H1 (cell line): ENCODE measurements around the gene NUTM2B.
"Not testable (repeated sequence)": the region's sequence is repeated elsewhere in the genome, so short reads cannot be mapped to it uniquely, and the experiment has no call there.

ENCODE experiments used
- ATF3 ChIP-seq: IDR thresholded peaks from 2 replicates; pipeline ENCODE4 v1.6.1; 2011; ENCODE audit warnings: low read depth, mild to moderate bottlenecking, low read length; ENCODE audit not compliant: insufficient read depth
- BRCA1 ChIP-seq: IDR thresholded peaks from 2 replicates; pipeline ENCODE4 v1.6.1; 2012; ENCODE audit warnings: low read depth, low read length, improper control_type of control experiment
- CTCF ChIP-seq, 3 experiments: IDR thresholded peaks; 1 replicate in 2 of 3; 2 replicates in 1 of 3; pipeline versions ENCODE4 v1.5.1 to v1.6.1; 2011; ENCODE audit warnings: low read length in 3 of 3, mild to moderate bottlenecking in 3 of 3, inconsistent platforms in 2 of 3, low read depth in 1 of 3, moderate library complexity in 1 of 3; ENCODE audit not compliant: insufficient read depth in 1 of 3; ENCODE audit errors: control extremely low read depth in 1 of 3
- EP300 ChIP-seq, 2 experiments: IDR thresholded peaks; 1 replicate in 1 of 2; 2 replicates in 1 of 2; pipeline ENCODE4 v1.6.1; 2011 to 2012; ENCODE audit warnings: low read depth in 2 of 2, low read length in 2 of 2, mild to moderate bottlenecking in 2 of 2, borderline replicate concordance in 1 of 2, inconsistent platforms in 1 of 2, moderate library complexity in 1 of 2
- JUND ChIP-seq: IDR thresholded peaks from 2 replicates; pipeline ENCODE4 v1.6.1; 2011; ENCODE audit warnings: mild to moderate bottlenecking, improper control_type of control experiment, low read length
- RFX5 ChIP-seq: IDR thresholded peaks from 2 replicates; pipeline ENCODE4 v1.6.1; 2011; ENCODE audit warnings: low read depth, low read length, improper control_type of control experiment, borderline replicate concordance
- RXRA ChIP-seq: IDR thresholded peaks from 2 replicates; pipeline ENCODE4 v1.6.1; 2011; ENCODE audit warnings: low read depth, mild to moderate bottlenecking, low read length, moderate library complexity; ENCODE audit not compliant: insufficient read depth
- SP1 ChIP-seq: IDR thresholded peaks from 2 replicates; pipeline ENCODE4 v1.6.1; 2011; ENCODE audit warnings: low read depth, low read length
- TBP ChIP-seq: IDR thresholded peaks from 2 replicates; pipeline ENCODE4 v1.6.1; 2011; ENCODE audit warnings: low read depth, low read length, improper control_type of control experiment

GRCh38 chr10:79748510-79748909 is 45.5 kb downstream of the NUTM2B start:
- not testable (repeated sequence) for TF ChIP-seq TBP; SP1; BRCA1; JUND; ATF3; EP300 (IDR thresholded peaks at IDR 0.05; ENCODE audit: borderline replicate concordance in 1 of 2, low read depth in 2 of 2, low read length in 2 of 2); CTCF (IDR thresholded peaks at IDR 0.05; ENCODE audit: control extremely low read depth in 1 of 3, insufficient read depth in 1 of 3, low read depth in 1 of 3, low read length in 3 of 3); RFX5; RXRA
